ENCODE results near the gene FAM111B. TPM values are rescaled to one million over a fixed set of nuclear protein-coding genes. Genes with fewer than 3 reads are reported as not detected.

The FAM111B gene
- total and polyA plus RNA-seq, 4 donors = 0.08 to 2.6 (median 1.4) TPM

- 97% methylated on average over 17 of the region's 17 CpGs for WGBS
- DNase-seq (ENCODE audit: low spot score) = no peak
- H3K4me1 ChIP-seq (ENCODE audit: control insufficient read depth in 4 of 4, insufficient read depth in 4 of 4, low read length in 3 of 4) = peaks cover 0 to 8% (median 4%) of the 10 kb centered on the region in 4 donors
- peaks cover 0 to 10% (median 2%) of the 10 kb centered on the region in 4 donors for H3K36me3 ChIP-seq (ENCODE audit: control insufficient read depth in 4 of 4, insufficient read depth in 3 of 4, low read depth in 1 of 4, low read length in 3 of 4)
- H3K9ac ChIP-seq (ENCODE audit: low read depth in 1 of 2, low read length in 2 of 2) = no peak overlapping the region
- TF ChIP-seq RAD21 (IDR thresholded peaks at IDR 0.05) = no peak
- no peaks in the 10 kb centered on the region for H3K27me3 ChIP-seq (ENCODE audit: control insufficient read depth in 4 of 4, insufficient read depth in 4 of 4, low read length in 3 of 4)
- H3K4me3 ChIP-seq (ENCODE audit: low read depth in 1 of 3, low read length in 3 of 3) = no peak overlapping the region
- no peak overlapping the region for H3K27ac ChIP-seq (ENCODE audit: low read depth in 1 of 2, low read length in 2 of 2)
- no peaks in the 10 kb centered on the region for H3K9me3 ChIP-seq (ENCODE audit: control insufficient read depth in 4 of 4, low read length in 3 of 4)
Observed at GRCh38 chr11:59137190-59137589, 30.2 kb downstream of the FAM111B start.

GRCh38 chr11:59138643-59139042 lies 31.6 kb downstream of the FAM111B start:
- H3K4me1 ChIP-seq (ENCODE audit: control insufficient read depth in 4 of 4, insufficient read depth in 4 of 4, low read length in 3 of 4) = peaks cover 0 to 15% (median 12%) of the 10 kb centered on the region in 4 donors
- H3K9ac ChIP-seq (ENCODE audit: low read depth in 1 of 2, low read length in 2 of 2) = no peak overlapping the region
- H3K27ac ChIP-seq (ENCODE audit: low read depth in 1 of 2, low read length in 2 of 2) = no peak overlapping the region
- H3K4me3 ChIP-seq (ENCODE audit: low read depth in 1 of 3, low read length in 3 of 3) = no peak overlapping the region
- TF ChIP-seq SP1 (IDR thresholded peaks at IDR 0.05) = no peak
- TF ChIP-seq EGR1 (IDR thresholded peaks at IDR 0.05; ENCODE audit: low read depth in 2 of 2) = no peak
- TF ChIP-seq RXRA (IDR thresholded peaks at IDR 0.05) = no peak
- no peak for TF ChIP-seq REST (IDR thresholded peaks at IDR 0.05)
- TF ChIP-seq YY1 (IDR thresholded peaks at IDR 0.05) = no peak
- TF ChIP-seq HNF4A (conservative IDR thresholded peaks at IDR 0.05) = no peak
- TF ChIP-seq ATF3 (IDR thresholded peaks at IDR 0.05) = no peak
- TF ChIP-seq RAD21 (IDR thresholded peaks at IDR 0.05) = no peak
- no peak for TF ChIP-seq FOXA1 (IDR thresholded peaks at IDR 0.05)
- TF ChIP-seq NR2F2 (IDR thresholded peaks at IDR 0.05) = no peak
- H3K27me3 ChIP-seq (ENCODE audit: control insufficient read depth in 4 of 4, insufficient read depth in 4 of 4, low read length in 3 of 4) = no peaks in the 10 kb centered on the region
- no peak for DNase-seq (ENCODE audit: low spot score)
- peaks cover 0 to 10% (median 2%) of the 10 kb centered on the region in 4 donors for H3K36me3 ChIP-seq (ENCODE audit: control insufficient read depth in 4 of 4, insufficient read depth in 3 of 4, low read depth in 1 of 4, low read length in 3 of 4)
- WGBS = 63% methylated on average over 2 of the region's 2 CpGs
- no peaks in the 10 kb centered on the region for H3K9me3 ChIP-seq (ENCODE audit: control insufficient read depth in 4 of 4, low read length in 3 of 4)

- TF ChIP-seq GABPA (IDR thresholded peaks at IDR 0.05 in 1 of 2, conservative IDR thresholded peaks at IDR 0.05 in 1 of 2) (no peak), HNF4A (conservative IDR thresholded peaks at IDR 0.05) (no peak), YY1 (IDR thresholded peaks at IDR 0.05) (no peak), JUND (IDR thresholded peaks at IDR 0.05) (no peak)
- Histone ChIP-seq H3K27ac (ENCODE audit: low read depth in 1 of 2, low read length in 2 of 2) (no peak overlapping the region), H3K9ac (ENCODE audit: low read depth in 1 of 2, low read length in 2 of 2) (no peak overlapping the region), H3K9me3 (ENCODE audit: control insufficient read depth in 4 of 4, low read length in 3 of 4) (no peaks in the 10 kb centered on the region), H3K27me3 (ENCODE audit: control insufficient read depth in 4 of 4, insufficient read depth in 4 of 4, low read length in 3 of 4) (no peaks in the 10 kb centered on the region), H3K4me3 (ENCODE audit: low read depth in 1 of 3, low read length in 3 of 3) (no peak overlapping the region), H3K4me1 (ENCODE audit: control insufficient read depth in 4 of 4, insufficient read depth in 4 of 4, low read length in 3 of 4) (peaks cover 5 to 35% (median 28%) of the 10 kb centered on the region in 4 donors), H3K36me3 (ENCODE audit: control insufficient read depth in 4 of 4, insufficient read depth in 3 of 4, low read depth in 1 of 4, low read length in 3 of 4) (peaks cover 0 to 3% (median 0%) of the 10 kb centered on the region in 4 donors)
- WGBS = 95% methylated on average over 4 of the region's 4 CpGs
- DNase-seq (ENCODE audit: low spot score) = no peak
Observed at GRCh38 chr11:59141191-59141590, 34.2 kb downstream of the FAM111B start.

Data from liver (tissue), 9 donors.